Measurements from ENCODE around the gene PARD6G. TPM values are rescaled to one million over a fixed set of nuclear protein-coding genes. Genes with fewer than 3 reads are reported as not detected.

The PARD6G gene
- total RNA-seq, 1 experiment from 2014 or later, result 5.4 TPM

- Histone ChIP-seq H3K27me3 (ENCODE audit: low read length) (no peaks in the 10 kb centered on the region), H3K4me1 (ENCODE audit: insufficient read depth, low read length) (peaks cover 7% of the 10 kb centered on the region), H3K36me3 (ENCODE audit: low read depth, low read length) (no peaks in the 10 kb centered on the region), H3K4me3 (ENCODE audit: low read length) (peak overlapping the region; percentile 90), H3K9me3 (ENCODE audit: low read length) (no peaks in the 10 kb centered on the region), H3F3A (ENCODE audit: low read length, unreplicated experiment) (no peaks in the 10 kb centered on the region), H3K79me2 (ENCODE audit: low read length) (no peaks in the 10 kb centered on the region), H3K9me2 (replicated peaks; ENCODE audit: low read length) (no peaks in the 10 kb centered on the region), H3K9ac (ENCODE audit: low read length) (peak overlapping the region; percentile 63), H3K4me2 (ENCODE audit: low read length) (peak overlapping the region; percentile 97), H3K27ac (ENCODE audit: low read length) (no peak overlapping the region), H4K20me1 (ENCODE audit: low read length) (no peaks in the 10 kb centered on the region), H2AFZ (ENCODE audit: low read length) (peak overlapping the region; percentile 98)
- intact Hi-C loops (cut with micrococcal nuclease), result no loop called here
- DNase-seq (peak; percentile 6), ATAC-seq (peak; percentile 37)
- CTCF ChIA-PET, result no interaction called here
- BruUV-seq (replicated peaks), result no TSS peak
- POLR2A ChIA-PET (ENCODE audit: unreplicated experiment), result no interaction called here
- TF ChIP-seq EZH2phosphoT487 (IDR thresholded peaks at IDR 0.05; ENCODE audit: borderline replicate concordance, low read length) (no peak), CTCF (conservative IDR thresholded peaks at IDR 0.05; ENCODE audit: low read depth, low read length) (no peak), EZH2 (IDR thresholded peaks at IDR 0.05; ENCODE audit: low read length, unreplicated experiment) (no peak)
Observed at GRCh38 chr18:80246445-80247392, 595 bp downstream of the PARD6G start.

DNA sequence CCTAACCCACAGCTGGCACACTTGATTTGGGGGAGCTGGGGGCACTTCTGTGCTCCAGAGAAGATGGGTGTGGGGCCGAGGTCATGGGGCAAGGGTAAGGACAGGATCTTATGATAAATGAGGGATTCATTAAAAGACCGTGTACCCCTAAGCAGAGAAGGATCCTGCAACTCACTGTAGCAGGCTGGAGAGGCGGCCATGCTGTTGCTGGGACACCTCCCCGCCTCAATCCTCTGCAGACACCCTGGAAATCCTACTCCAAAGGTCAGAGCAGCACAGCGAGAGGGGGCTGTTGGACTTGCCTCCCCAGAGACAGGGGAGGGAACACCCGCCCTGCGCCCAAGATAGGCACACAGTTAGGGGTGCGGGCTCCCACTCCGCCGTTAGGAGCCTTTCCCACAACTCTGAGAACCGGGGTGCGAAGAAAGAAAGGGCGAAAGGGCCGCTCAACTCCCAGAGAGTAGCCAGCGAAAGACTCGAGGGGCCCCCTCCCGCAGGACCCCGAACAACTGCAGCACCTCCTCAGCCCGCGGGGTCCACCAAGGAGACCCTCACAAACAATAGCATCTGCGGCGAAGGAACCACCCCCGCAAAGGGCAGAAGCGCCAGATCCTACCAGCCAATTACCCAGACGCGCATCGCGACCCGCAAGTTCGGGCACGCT lies 1.4 kb downstream of the PARD6G start:
- no peaks in the 10 kb centered on the region for H4K20me1 ChIP-seq (ENCODE audit: low read length)
- H3K27ac ChIP-seq (ENCODE audit: low read length), result no peak overlapping the region
- intact Hi-C loops (cut with micrococcal nuclease), result no loop called here
- POLR2A ChIA-PET (ENCODE audit: unreplicated experiment), result no interaction called here
- peak overlapping the region; percentile 64 for H3K4me2 ChIP-seq (ENCODE audit: low read length)
- H3K27me3 ChIP-seq (ENCODE audit: low read length), result no peaks in the 10 kb centered on the region
- CTCF ChIA-PET, result interaction anchor here (0.6 kb wide), 1 partner anchor 89 kb away, joined by 3 read pairs; no protein-coding TSS in a partner anchor
- ATAC-seq, result no peak
- no peaks in the 10 kb centered on the region for H3K9me2 ChIP-seq (replicated peaks; ENCODE audit: low read length)
- H3K79me2 ChIP-seq (ENCODE audit: low read length), result no peaks in the 10 kb centered on the region
- DNase-seq, result no peak
- H3K9me3 ChIP-seq (ENCODE audit: low read length), result no peaks in the 10 kb centered on the region
- peak overlapping the region; percentile 90; the same call in 1 of the 2 replicates for H3K4me3 ChIP-seq (ENCODE audit: low read length)
- BruUV-seq (replicated peaks), result TSS peak; percentile 29
- H3K4me1 ChIP-seq (ENCODE audit: insufficient read depth, low read length), result peaks cover 7% of the 10 kb centered on the region
- H3K36me3 ChIP-seq (ENCODE audit: low read depth, low read length), result no peaks in the 10 kb centered on the region
- TF ChIP-seq CTCF (conservative IDR thresholded peaks at IDR 0.05; ENCODE audit: low read depth, low read length) (no peak), EZH2 (IDR thresholded peaks at IDR 0.05; ENCODE audit: low read length, unreplicated experiment) (no peak), EZH2phosphoT487 (IDR thresholded peaks at IDR 0.05; ENCODE audit: borderline replicate concordance, low read length) (no peak)
- no peak overlapping the region for H3K9ac ChIP-seq (ENCODE audit: low read length)
- H3F3A ChIP-seq (ENCODE audit: low read length, unreplicated experiment), result no peaks in the 10 kb centered on the region
- no peak overlapping the region for H2AFZ ChIP-seq (ENCODE audit: low read length)

Measured in PC-3 (cell line).